ENCODE measurements around the gene COQ3.
A peak's percentile ranks its signal among the peaks of the same experiment; 100 is the strongest.

COQ3 gene

DNA sequence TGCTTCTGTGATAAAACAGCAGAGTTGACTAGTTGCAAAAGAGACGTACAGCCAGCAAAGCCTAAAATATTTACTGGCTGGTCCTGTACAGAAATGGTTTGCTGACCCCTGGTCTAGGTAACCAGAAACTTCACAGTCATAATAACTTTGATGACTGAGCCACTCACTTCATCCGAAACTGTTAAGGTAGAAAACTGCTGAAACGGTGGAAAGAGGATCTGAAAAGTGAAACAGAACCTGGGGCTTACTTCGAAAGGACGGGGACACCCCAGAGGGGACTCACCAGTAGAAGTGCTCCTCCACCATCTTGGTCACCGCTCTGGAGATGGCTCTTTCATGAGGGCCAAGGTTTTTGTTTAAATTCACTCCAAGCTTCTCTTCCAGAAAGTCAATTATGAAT is 60.9 kb downstream of the COQ3 start:
- no peak for DNase-seq (ENCODE audit: low read depth in 2 of 2)

DNA sequence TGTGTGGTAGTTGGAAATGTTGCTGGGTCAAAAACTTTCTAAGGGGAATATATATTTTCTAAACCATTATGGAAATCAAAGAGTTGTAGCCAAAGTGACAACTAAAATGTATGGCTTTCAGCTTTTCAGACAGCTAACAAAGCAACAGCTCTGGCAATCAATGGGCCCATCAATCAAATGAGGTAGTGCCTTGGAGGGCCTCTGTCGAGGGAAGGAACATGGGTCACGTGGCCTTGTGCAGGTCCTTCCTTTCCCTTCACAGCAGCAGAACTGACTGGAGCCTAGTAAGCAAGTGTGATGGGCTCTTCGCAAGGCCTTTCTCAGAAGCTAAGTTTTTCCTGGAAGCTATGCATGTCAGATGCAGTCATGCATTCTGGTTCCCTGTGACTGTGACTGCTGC is 62.5 kb downstream of the COQ3 start:
- no peak for DNase-seq (ENCODE audit: low read depth in 2 of 2)

DNA sequence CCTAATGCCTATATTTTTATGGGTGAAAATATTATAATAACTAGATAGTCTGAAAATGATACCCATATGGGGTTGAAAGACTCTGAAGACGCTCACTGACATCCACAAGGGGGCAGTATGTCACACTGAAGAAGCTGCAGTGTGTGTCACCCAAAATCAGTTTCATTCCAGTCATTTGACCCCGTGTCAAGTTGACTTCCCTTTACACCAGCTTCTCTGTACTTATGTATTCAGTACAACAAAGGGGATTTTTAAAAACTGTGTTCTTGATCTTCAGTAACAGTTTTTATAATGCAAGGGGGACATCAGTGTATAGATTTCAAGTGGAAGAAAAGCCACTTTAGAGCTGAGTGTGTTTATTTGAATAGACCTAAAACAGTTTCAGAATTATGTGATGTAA is 63.8 kb downstream of the COQ3 start:
- peak in 1 of 2 donors; percentile 43 for DNase-seq (ENCODE audit: low read depth in 2 of 2)

DNA sequence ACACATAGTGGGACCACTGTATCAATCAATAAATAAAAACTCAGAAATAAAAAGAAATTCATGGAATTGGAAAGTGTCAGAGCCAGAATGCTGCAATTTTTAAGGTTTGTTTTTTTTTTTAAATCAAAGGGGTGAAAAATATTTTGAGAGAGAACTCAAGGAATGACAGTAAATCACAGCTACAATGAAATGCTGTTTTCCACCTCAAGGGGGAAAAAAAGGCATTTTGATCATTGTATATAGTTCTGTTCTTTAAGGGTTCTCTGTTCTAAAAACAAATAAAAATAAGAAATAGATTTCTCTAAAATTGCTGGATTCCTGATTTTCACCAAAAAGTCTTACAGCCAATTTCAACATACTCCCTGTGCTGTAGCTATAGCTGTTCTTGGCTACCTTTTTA is 69.0 kb downstream of the COQ3 start:
- no peak for DNase-seq (ENCODE audit: low read depth in 2 of 2)
